ENCODE measurements around the gene HS3ST6.

The HS3ST6 gene

GRCh38 chr16:1912215-1912543 is 6.0 kb downstream of the HS3ST6 start:
- TF ChIP-seq CTCF (IDR thresholded peaks at IDR 0.05) = no peak
- DNase-seq = no peak
- H3K9me3 Mint-ChIP-seq = no peaks in the 10 kb centered on the region
- H3K27ac Mint-ChIP-seq = no peak overlapping the region
- H3K4me3 Mint-ChIP-seq = no peak overlapping the region
- H3K4me1 Mint-ChIP-seq = peaks cover 48% of the 10 kb centered on the region
- peaks cover 51% of the 10 kb centered on the region for H3K27me3 Mint-ChIP-seq (ENCODE audit: low read depth, poor library complexity)
- no peaks in the 10 kb centered on the region for H3K36me3 Mint-ChIP-seq (ENCODE audit: low read depth)

- Mint-ChIP-seq H3K27ac (no peak overlapping the region), H3K9me3 (no peaks in the 10 kb centered on the region), H3K36me3 (ENCODE audit: low read depth) (no peaks in the 10 kb centered on the region), H3K4me3 (no peak overlapping the region), H3K4me1 (peaks cover 46% of the 10 kb centered on the region), H3K27me3 (ENCODE audit: low read depth, poor library complexity) (peaks cover 45% of the 10 kb centered on the region)
- no peak for DNase-seq
- no peak for TF ChIP-seq CTCF (IDR thresholded peaks at IDR 0.05)
These were observed 6.6 kb downstream of the HS3ST6 start for GRCh38 chr16:1911467-1912214.

GRCh38 chr16:1909561-1910231 is 8.5 kb downstream of the HS3ST6 start:
- H3K4me1 Mint-ChIP-seq = peaks cover 36% of the 10 kb centered on the region
- H3K36me3 Mint-ChIP-seq (ENCODE audit: low read depth) = no peaks in the 10 kb centered on the region
- TF ChIP-seq CTCF (IDR thresholded peaks at IDR 0.05) = no peak
- H3K27me3 Mint-ChIP-seq (ENCODE audit: low read depth, poor library complexity) = peaks cover 31% of the 10 kb centered on the region
- no peak for DNase-seq
- no peaks in the 10 kb centered on the region for H3K9me3 Mint-ChIP-seq
- no peak overlapping the region for H3K27ac Mint-ChIP-seq
- no peak overlapping the region for H3K4me3 Mint-ChIP-seq

GRCh38 chr16:1908983-1909382 is 9.2 kb downstream of the HS3ST6 start:
- peaks cover 27% of the 10 kb centered on the region for H3K27me3 Mint-ChIP-seq (ENCODE audit: low read depth, poor library complexity)
- no peak overlapping the region for H3K27ac Mint-ChIP-seq
- DNase-seq = no peak
- no peak for TF ChIP-seq CTCF (IDR thresholded peaks at IDR 0.05)
- no peaks in the 10 kb centered on the region for H3K9me3 Mint-ChIP-seq
- H3K4me3 Mint-ChIP-seq = no peak overlapping the region
- H3K36me3 Mint-ChIP-seq (ENCODE audit: low read depth) = no peaks in the 10 kb centered on the region
- H3K4me1 Mint-ChIP-seq = peaks cover 37% of the 10 kb centered on the region

DNA sequence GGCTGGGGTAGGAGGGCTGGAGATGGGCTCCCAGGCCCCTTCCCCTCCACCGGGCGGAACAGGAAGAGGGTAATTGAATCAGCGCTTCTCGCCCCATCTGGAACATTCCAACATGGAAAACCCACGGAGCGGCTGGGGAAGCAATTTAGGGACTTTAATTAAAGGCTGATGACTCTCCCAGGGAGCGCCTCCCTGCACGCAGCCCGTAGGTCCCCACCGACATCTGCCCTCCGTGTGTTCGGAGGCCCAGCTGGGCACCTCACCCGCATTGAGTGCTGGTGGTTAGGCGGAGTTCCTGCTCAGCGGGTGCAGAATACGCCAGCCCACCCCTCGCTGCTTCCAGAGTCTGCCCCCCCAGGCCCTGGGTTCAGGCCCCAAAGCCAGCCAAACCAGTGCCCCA is 10.0 kb downstream of the HS3ST6 start:
- Mint-ChIP-seq H3K9me3 (no peaks in the 10 kb centered on the region), H3K4me3 (no peak overlapping the region), H3K27me3 (ENCODE audit: low read depth, poor library complexity) (peaks cover 24% of the 10 kb centered on the region), H3K36me3 (ENCODE audit: low read depth) (no peaks in the 10 kb centered on the region), H3K27ac (no peak overlapping the region), H3K4me1 (peaks cover 40% of the 10 kb centered on the region)
- TF ChIP-seq CTCF (IDR thresholded peaks at IDR 0.05) = no peak
- no peak for DNase-seq

Data from nephron progenitor cell (in vitro differentiated cells).